Coronary artery (tissue), 2 donors: Measurements from ENCODE around the gene CDC45.

Experiments
- DNase-seq: peaks from one replicate; pipeline ENCODE4 v3.0.0-alpha.2; 2017; ENCODE audit warnings: low spot score
- H3K27ac ChIP-seq, 2 donors: fragments of 200-600 bp; sonication (generic); one replicate each; pipeline ENCODE4 v1.5.1; 2016 to 2019
- H3K4me3 ChIP-seq: fragments of 200-600 bp; sonication (generic); 2 replicates; pipeline ENCODE4 v1.5.1; 2016; ENCODE audit warnings: mild to moderate bottlenecking, moderate library complexity
- TF ChIP-seq, protein P1 (sequence below): fragments of 200-600 bp; sonication (generic); IDR thresholded peaks from one replicate; pipeline ENCODE4 v1.5.1; 2019; ENCODE audit warnings: antibody characterized with exemption

Gene CDC45

GRCh38 chr22:19492504-19493174 lies 12.9 kb downstream of the CDC45 start:
- Histone ChIP-seq H3K4me3 (no peak overlapping the region), H3K27ac (no peak overlapping the region)
- TF ChIP-seq, protein P1, sequence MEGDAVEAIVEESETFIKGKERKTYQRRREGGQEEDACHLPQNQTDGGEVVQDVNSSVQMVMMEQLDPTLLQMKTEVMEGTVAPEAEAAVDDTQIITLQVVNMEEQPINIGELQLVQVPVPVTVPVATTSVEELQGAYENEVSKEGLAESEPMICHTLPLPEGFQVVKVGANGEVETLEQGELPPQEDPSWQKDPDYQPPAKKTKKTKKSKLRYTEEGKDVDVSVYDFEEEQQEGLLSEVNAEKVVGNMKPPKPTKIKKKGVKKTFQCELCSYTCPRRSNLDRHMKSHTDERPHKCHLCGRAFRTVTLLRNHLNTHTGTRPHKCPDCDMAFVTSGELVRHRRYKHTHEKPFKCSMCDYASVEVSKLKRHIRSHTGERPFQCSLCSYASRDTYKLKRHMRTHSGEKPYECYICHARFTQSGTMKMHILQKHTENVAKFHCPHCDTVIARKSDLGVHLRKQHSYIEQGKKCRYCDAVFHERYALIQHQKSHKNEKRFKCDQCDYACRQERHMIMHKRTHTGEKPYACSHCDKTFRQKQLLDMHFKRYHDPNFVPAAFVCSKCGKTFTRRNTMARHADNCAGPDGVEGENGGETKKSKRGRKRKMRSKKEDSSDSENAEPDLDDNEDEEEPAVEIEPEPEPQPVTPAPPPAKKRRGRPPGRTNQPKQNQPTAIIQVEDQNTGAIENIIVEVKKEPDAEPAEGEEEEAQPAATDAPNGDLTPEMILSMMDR = no peak
- DNase-seq = no peak

GRCh38 chr22:19494001-19494560 lies 14.4 kb downstream of the CDC45 start:
- Histone ChIP-seq H3K4me3 (no peak overlapping the region), H3K27ac (no peak overlapping the region)
- TF ChIP-seq, protein P1 = no peak
- no peak for DNase-seq

DNA sequence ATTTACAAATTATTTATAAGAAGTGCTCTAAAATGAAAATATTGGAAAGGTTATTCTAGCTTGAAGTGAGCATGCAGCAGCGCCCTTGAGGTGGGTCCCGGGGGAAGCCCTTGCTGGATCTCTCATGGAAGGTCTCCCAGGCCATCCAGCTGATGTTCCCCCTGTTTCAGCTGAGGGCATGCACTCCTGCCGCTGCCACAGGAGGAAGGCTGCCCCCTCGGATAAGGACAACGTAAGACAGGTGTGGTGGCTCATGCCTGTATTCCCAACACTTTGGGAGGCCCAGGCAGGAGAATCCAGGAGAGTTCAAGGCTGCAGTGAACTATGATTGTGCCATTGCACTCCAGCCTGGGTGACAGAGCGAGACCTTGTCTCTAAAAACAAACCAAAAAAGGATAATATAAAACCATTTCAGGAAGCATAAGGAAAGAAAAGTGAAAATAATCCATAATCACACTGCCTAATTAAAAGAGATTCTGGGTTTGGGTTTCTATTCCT lies 15.0 kb downstream of the CDC45 start:
- TF ChIP-seq, protein P1 = no peak

GRCh38 chr22:19495562-19496323 lies 16.0 kb downstream of the CDC45 start:
- TF ChIP-seq, protein P1 = no peak
- Histone ChIP-seq H3K4me3 (no peak overlapping the region), H3K27ac (no peak overlapping the region)
- DNase-seq = no peak

More for the DNA sequence above, 15.0 kb downstream of the CDC45 start:
- H3K4me3 ChIP-seq = no peak overlapping the region
- H3K27ac ChIP-seq = no peak overlapping the region
- no peak for DNase-seq

- no peak for DNase-seq
- TF ChIP-seq, protein P1 = no peak
- Histone ChIP-seq H3K27ac (no peak overlapping the region), H3K4me3 (no peak overlapping the region)
These were observed 16.6 kb downstream of the CDC45 start for GRCh38 chr22:19496324-19496630.

DNA sequence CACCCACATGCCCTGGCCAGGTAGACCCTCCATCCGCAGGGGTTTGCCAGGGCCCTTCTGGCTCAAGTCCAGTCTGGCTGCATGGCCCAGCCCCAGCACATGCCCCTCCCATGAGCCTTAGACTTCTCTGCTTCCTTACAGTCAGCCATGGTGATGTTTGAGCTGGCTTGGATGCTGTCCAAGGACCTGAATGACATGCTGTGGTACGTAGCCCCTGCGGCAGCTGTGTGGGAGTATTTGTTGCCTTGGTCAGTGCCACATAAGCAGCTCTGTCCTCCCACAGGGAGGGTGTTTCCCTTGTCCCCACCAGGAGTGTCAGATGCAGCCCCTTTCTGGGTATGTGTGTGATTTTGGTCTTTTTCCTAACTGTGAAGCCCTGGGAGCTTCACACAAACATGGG lies 17.5 kb downstream of the CDC45 start:
- DNase-seq = no peak
- TF ChIP-seq, protein P1 = no peak
- Histone ChIP-seq H3K27ac (no peak overlapping the region), H3K4me3 (no peak overlapping the region)
